K562 (cell line): ENCODE data around the gene CFAP97D2.

Experiments used
- MAX ChIP-seq: sonication (generic); formaldehyde crosslinking; IDR thresholded peaks from 2 replicates; pipeline ENCODE4 v1.9.0; 2022; ENCODE audit warnings: mild to moderate bottlenecking, missing genetic modification reagents
- MBD1 ChIP-seq: fragments of 250-450 bp; sonication (Bioruptor Pico); IDR thresholded peaks from 2 replicates; pipeline ENCODE4 v1.8.0; 2022; ENCODE audit warnings: inconsistent platforms
- PTTG1 ChIP-seq: fragments of 450-650 bp; IDR thresholded peaks from 2 replicates; pipeline ENCODE4 v1.6.1; 2016; ENCODE audit warnings: low read depth, mild to moderate bottlenecking, missing genetic modification characterization, missing compliant biosample characterization
- ZNF444 ChIP-seq: fragments of 250-450 bp; sonication (Bioruptor Pico); IDR thresholded peaks from 2 replicates; pipeline ENCODE4 v1.4.0; 2020; ENCODE audit warnings: mild to moderate bottlenecking, moderate library complexity

- no peak for TF ChIP-seq PTTG1 (tag)
- TF ChIP-seq ZNF444 (CRISPR knock-in tag) = no peak
- TF ChIP-seq MBD1 = no peak
- no peak for TF ChIP-seq MAX
Observed at GRCh38 chr13:114202581-114202980, 23.5 kb downstream of the CFAP97D2 start.
